K562 (cell line): ENCODE results near the gene GNAI1.

Experiments
- CREBBP ChIP-seq: IDR thresholded peaks from one replicate; pipeline ENCODE4 v1.6.1; 2012; ENCODE audit warnings: low read depth, mild to moderate bottlenecking, control low read depth, inconsistent platforms, low read length
- FOXK1 ChIP-seq: sonication (generic); formaldehyde crosslinking; IDR thresholded peaks from 2 replicates; pipeline ENCODE4 v1.8.0; 2022; ENCODE audit warnings: missing genetic modification reagents, mild to moderate bottlenecking, borderline replicate concordance
- HNRNPH1 ChIP-seq: fragments of 200-400 bp; formaldehyde crosslinking; optimal IDR thresholded peaks from 2 replicates; pipeline ENCODE3; 2017; ENCODE audit warnings: low read depth, mild to moderate bottlenecking, low read length, moderate library complexity
- IRF1 ChIP-seq: sonication (generic); formaldehyde crosslinking; IDR thresholded peaks from 2 replicates; pipeline ENCODE4 v1.8.0; 2022; ENCODE audit warnings: missing genetic modification reagents, mild to moderate bottlenecking, borderline replicate concordance
- KDM1A ChIP-seq, 2 experiments: fragments of 450-650 bp; IDR thresholded peaks; 2 replicates each; pipeline ENCODE4 v1.6.1; 2016; ENCODE audit warnings: mild to moderate bottlenecking in 2 of 2
- POLR2AphosphoS5 ChIP-seq: IDR thresholded peaks from 2 replicates; pipeline ENCODE4 v1.6.1; 2011; ENCODE audit warnings: mild to moderate bottlenecking, low read depth, low read length, moderate library complexity; ENCODE audit not compliant: control insufficient read depth, insufficient read depth
- POLR2G ChIP-seq: fragments of 200-400 bp; formaldehyde crosslinking; IDR thresholded peaks from 2 replicates; pipeline ENCODE4 v1.6.1; 2017; ENCODE audit warnings: low read depth, mild to moderate bottlenecking, antibody characterized with exemption, low read length, moderate library complexity
- RERE ChIP-seq: sonication (generic); formaldehyde crosslinking; IDR thresholded peaks from 2 replicates; pipeline ENCODE4 v1.8.0; 2023; ENCODE audit warnings: missing genetic modification reagents, mild to moderate bottlenecking, borderline replicate concordance
- REST ChIP-seq, 2 experiments: fragments of 450-650 bp; formaldehyde crosslinking in 1 of 2; IDR thresholded peaks; 2 replicates each; pipeline versions ENCODE4 v1.4.0 to v1.6.1; 2014 to 2020; ENCODE audit warnings: mild to moderate bottlenecking in 2 of 2, borderline replicate concordance in 1 of 2, low read depth in 1 of 2
- ZBTB7A ChIP-seq: IDR thresholded peaks from 2 replicates; pipeline ENCODE4 v1.6.1; 2011; ENCODE audit warnings: low read depth, mild to moderate bottlenecking, low read length, moderate library complexity, borderline replicate concordance; ENCODE audit not compliant: control insufficient read depth
- ZSCAN29 ChIP-seq: fragments of 450-650 bp; IDR thresholded peaks from 2 replicates; pipeline ENCODE4 v1.6.1; 2017
- TF ChIP-seq, protein P1 (sequence below): sonication (generic); formaldehyde crosslinking; IDR thresholded peaks from 2 replicates; pipeline ENCODE4 v1.8.0; 2022; ENCODE audit warnings: missing genetic modification reagents, mild to moderate bottlenecking, borderline replicate concordance

DNA sequence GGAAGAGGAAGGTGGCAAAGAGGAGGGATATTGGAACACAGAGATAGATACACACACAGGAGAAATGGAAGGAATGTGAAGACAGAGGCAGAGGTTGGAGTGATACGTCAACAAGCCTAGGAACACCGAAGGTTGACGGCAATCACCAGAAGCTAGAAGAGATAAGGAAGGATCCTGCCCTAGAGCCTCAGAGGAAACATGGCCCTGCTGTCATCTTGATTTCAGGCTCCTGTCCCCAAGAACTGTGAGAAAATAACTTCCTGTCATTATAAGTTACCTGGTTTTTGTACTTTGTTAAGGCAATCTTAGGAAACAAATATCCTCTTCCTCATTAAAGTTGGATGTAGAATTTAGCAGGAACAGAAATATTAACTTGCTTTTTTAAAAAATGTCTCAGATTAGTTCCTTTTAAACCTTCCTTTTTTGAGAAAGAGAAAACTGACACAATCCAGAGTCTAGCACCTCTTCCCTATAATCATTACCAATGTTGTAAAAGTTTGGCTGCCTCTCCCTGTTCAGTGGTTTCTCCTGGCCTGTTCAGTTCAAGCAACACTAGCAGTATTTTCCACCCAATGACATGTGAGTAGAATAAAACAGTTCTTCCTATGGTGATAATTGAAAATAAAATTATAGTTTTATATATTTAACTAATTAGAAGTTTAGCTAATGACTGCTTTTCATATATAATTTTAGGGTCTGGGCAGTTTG, 28.8 kb upstream of the GNAI1 start:
- TF ChIP-seq POLR2G (no peak), ZSCAN29 (no peak), KDM1A (IDR thresholded peaks at IDR 0.05) (no peak), ZBTB7A (no peak), CREBBP (no peak), HNRNPH1 (no peak), POLR2AphosphoS5 (no peak), FOXK1 (CRISPR knock-in tag) (no peak), IRF1 (CRISPR knock-in tag) (no peak), RERE (CRISPR knock-in tag) (no peak), REST (IDR thresholded peaks at IDR 0.05; ENCODE audit: borderline replicate concordance) (no peak), REST (CRISPR knock-in tag; IDR thresholded peaks at IDR 0.05; ENCODE audit: low read depth) (no peak)
- TF ChIP-seq, protein P1, sequence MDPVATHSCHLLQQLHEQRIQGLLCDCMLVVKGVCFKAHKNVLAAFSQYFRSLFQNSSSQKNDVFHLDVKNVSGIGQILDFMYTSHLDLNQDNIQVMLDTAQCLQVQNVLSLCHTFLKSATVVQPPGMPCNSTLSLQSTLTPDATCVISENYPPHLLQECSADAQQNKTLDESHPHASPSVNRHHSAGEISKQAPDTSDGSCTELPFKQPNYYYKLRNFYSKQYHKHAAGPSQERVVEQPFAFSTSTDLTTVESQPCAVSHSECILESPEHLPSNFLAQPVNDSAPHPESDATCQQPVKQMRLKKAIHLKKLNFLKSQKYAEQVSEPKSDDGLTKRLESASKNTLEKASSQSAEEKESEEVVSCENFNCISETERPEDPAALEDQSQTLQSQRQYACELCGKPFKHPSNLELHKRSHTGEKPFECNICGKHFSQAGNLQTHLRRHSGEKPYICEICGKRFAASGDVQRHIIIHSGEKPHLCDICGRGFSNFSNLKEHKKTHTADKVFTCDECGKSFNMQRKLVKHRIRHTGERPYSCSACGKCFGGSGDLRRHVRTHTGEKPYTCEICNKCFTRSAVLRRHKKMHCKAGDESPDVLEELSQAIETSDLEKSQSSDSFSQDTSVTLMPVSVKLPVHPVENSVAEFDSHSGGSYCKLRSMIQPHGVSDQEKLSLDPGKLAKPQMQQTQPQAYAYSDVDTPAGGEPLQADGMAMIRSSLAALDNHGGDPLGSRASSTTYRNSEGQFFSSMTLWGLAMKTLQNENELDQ (CRISPR knock-in tag), result no peak
